SH-SY5Y (cell line): ENCODE measurements around the gene ZCCHC14.

Source experiments
- GATA2 ChIP-seq: IDR thresholded peaks from 2 replicates; pipeline ENCODE4 v1.6.1; 2011; ENCODE audit warnings: mild to moderate bottlenecking, low read depth, low read length
- GATA3 ChIP-seq: IDR thresholded peaks from 2 replicates; pipeline ENCODE4 v1.6.1; 2011; ENCODE audit warnings: low read depth, mild to moderate bottlenecking, low read length, moderate library complexity

DNA sequence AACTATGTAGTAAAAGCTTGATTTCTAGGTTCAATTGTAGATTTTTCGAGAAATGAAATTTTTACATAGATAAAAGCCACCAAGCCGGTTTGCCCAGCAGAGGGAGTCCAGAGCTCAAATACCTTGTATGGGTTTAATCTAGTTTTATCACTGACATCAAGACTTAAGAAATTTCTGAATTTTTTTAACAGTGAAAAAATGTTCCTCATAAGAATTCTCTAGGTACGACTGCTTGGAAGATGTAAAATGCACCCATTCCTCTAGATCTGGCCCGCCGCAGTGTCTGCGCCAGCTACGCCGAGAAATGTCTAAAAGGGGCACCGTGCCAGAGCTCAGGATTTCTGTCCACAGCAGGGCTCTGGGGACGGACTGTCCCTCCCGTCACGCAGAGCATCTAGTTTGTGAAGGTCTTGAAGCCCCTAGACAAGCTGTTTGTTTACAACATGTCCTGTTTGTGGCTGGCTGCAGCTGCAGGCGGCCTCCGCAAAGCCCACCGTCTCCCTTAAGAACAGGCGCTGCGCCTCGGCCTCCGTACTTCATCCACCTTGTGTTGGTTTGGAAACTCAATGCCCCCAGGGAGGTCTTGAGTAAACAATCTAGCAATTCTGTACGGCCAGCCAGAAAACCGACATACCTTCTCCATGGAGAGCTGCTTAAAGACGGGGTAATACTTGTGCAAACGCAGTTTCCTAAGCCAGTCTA lies 75.8 kb downstream of the ZCCHC14 start:
- TF ChIP-seq GATA2 = 0 out of 2 replicates have a peak, but pooled peaks have one; percentile 5
- TF ChIP-seq GATA3 = no peak
